ENCODE data around the gene DACH1.

Gene DACH1

GRCh38 chr13:71596116-71596515 lies 270.9 kb downstream of the DACH1 start:
- Mint-ChIP-seq H3K9me3 (no peaks in the 10 kb centered on the region), H3K4me3 (no peak overlapping the region), H3K36me3 (ENCODE audit: low read depth) (no peaks in the 10 kb centered on the region), H3K4me1 (ENCODE audit: low read depth) (peaks cover 5% of the 10 kb centered on the region), H3K27ac (no peak overlapping the region), H3K27me3 (no peaks in the 10 kb centered on the region)
- intact Hi-C loops (cut with micrococcal nuclease), result no loop called here

GRCh38 chr13:71593566-71593965 lies 273.4 kb downstream of the DACH1 start:
- Mint-ChIP-seq H3K27me3 (no peaks in the 10 kb centered on the region), H3K36me3 (ENCODE audit: low read depth) (no peaks in the 10 kb centered on the region), H3K4me3 (no peak overlapping the region)

GRCh38 chr13:71591374-71591773 lies 275.6 kb downstream of the DACH1 start:
- Mint-ChIP-seq H3K27me3 (no peaks in the 10 kb centered on the region), H3K4me3 (no peak overlapping the region), H3K27ac (no peak overlapping the region), H3K9me3 (no peaks in the 10 kb centered on the region), H3K4me1 (ENCODE audit: low read depth) (no peaks in the 10 kb centered on the region), H3K36me3 (ENCODE audit: low read depth) (no peaks in the 10 kb centered on the region)
- intact Hi-C loops (cut with micrococcal nuclease), result no loop called here

More at GRCh38 chr13:71593566-71593965, 273.4 kb downstream of the DACH1 start:
- H3K27ac Mint-ChIP-seq, result no peak overlapping the region
- no peaks in the 10 kb centered on the region for H3K9me3 Mint-ChIP-seq
- intact Hi-C loops (cut with micrococcal nuclease), result no loop called here
- H3K4me1 Mint-ChIP-seq (ENCODE audit: low read depth), result peaks cover 5% of the 10 kb centered on the region

GRCh38 chr13:71590654-71591148 lies 276.3 kb downstream of the DACH1 start:
- Mint-ChIP-seq H3K27me3 (no peaks in the 10 kb centered on the region), H3K27ac (no peak overlapping the region), H3K4me1 (ENCODE audit: low read depth) (no peaks in the 10 kb centered on the region), H3K4me3 (no peak overlapping the region), H3K9me3 (no peaks in the 10 kb centered on the region), H3K36me3 (ENCODE audit: low read depth) (no peaks in the 10 kb centered on the region)
- intact Hi-C loops (cut with micrococcal nuclease), result no loop called here

GRCh38 chr13:71589032-71589431 lies 278.0 kb downstream of the DACH1 start:
- Mint-ChIP-seq H3K4me3 (no peak overlapping the region), H3K4me1 (ENCODE audit: low read depth) (no peaks in the 10 kb centered on the region), H3K27ac (no peak overlapping the region), H3K36me3 (ENCODE audit: low read depth) (no peaks in the 10 kb centered on the region), H3K27me3 (no peaks in the 10 kb centered on the region), H3K9me3 (no peaks in the 10 kb centered on the region)
- intact Hi-C loops (cut with micrococcal nuclease), result no loop called here

GRCh38 chr13:71587817-71588216 lies 279.2 kb downstream of the DACH1 start:
- Mint-ChIP-seq H3K4me1 (ENCODE audit: low read depth) (no peaks in the 10 kb centered on the region), H3K27ac (no peak overlapping the region), H3K4me3 (no peak overlapping the region), H3K36me3 (ENCODE audit: low read depth) (no peaks in the 10 kb centered on the region), H3K27me3 (no peaks in the 10 kb centered on the region), H3K9me3 (no peaks in the 10 kb centered on the region)
- intact Hi-C loops (cut with micrococcal nuclease), result no loop called here

GRCh38 chr13:71587193-71587592 lies 279.8 kb downstream of the DACH1 start:
- Mint-ChIP-seq H3K9me3 (no peaks in the 10 kb centered on the region), H3K4me3 (no peak overlapping the region), H3K27me3 (no peaks in the 10 kb centered on the region), H3K27ac (no peak overlapping the region), H3K4me1 (ENCODE audit: low read depth) (no peaks in the 10 kb centered on the region), H3K36me3 (ENCODE audit: low read depth) (no peaks in the 10 kb centered on the region)
- intact Hi-C loops (cut with micrococcal nuclease), result no loop called here

GRCh38 chr13:71583581-71583980 lies 283.4 kb downstream of the DACH1 start:
- H3K4me1 Mint-ChIP-seq (ENCODE audit: low read depth), result no peaks in the 10 kb centered on the region
- H3K36me3 Mint-ChIP-seq (ENCODE audit: low read depth), result no peaks in the 10 kb centered on the region
- H3K9me3 Mint-ChIP-seq, result no peaks in the 10 kb centered on the region
- no peaks in the 10 kb centered on the region for H3K27me3 Mint-ChIP-seq
- H3K27ac Mint-ChIP-seq, result no peak overlapping the region
- H3K4me3 Mint-ChIP-seq, result no peak overlapping the region
- intact Hi-C loops (cut with micrococcal nuclease), result no loop called here

- intact Hi-C loops (cut with micrococcal nuclease), result no loop called here
- Mint-ChIP-seq H3K27me3 (no peaks in the 10 kb centered on the region), H3K27ac (no peak overlapping the region), H3K9me3 (no peaks in the 10 kb centered on the region), H3K4me1 (ENCODE audit: low read depth) (no peaks in the 10 kb centered on the region), H3K4me3 (no peak overlapping the region), H3K36me3 (ENCODE audit: low read depth) (no peaks in the 10 kb centered on the region)
These were observed 286.4 kb downstream of the DACH1 start for GRCh38 chr13:71580614-71581013.

- Mint-ChIP-seq H3K4me1 (ENCODE audit: low read depth) (no peaks in the 10 kb centered on the region), H3K4me3 (no peak overlapping the region)
- intact Hi-C loops (cut with micrococcal nuclease), result no loop called here
These were observed 289.0 kb downstream of the DACH1 start for GRCh38 chr13:71578048-71578447.

GRCh38 chr13:71577127-71577526 lies 289.9 kb downstream of the DACH1 start:
- Mint-ChIP-seq H3K27ac (no peak overlapping the region), H3K27me3 (no peaks in the 10 kb centered on the region), H3K4me1 (ENCODE audit: low read depth) (no peaks in the 10 kb centered on the region), H3K9me3 (no peaks in the 10 kb centered on the region), H3K4me3 (no peak overlapping the region), H3K36me3 (ENCODE audit: low read depth) (no peaks in the 10 kb centered on the region)
- intact Hi-C loops (cut with micrococcal nuclease), result no loop called here

More at GRCh38 chr13:71578048-71578447, 289.0 kb downstream of the DACH1 start:
- Mint-ChIP-seq H3K27ac (no peak overlapping the region), H3K27me3 (no peaks in the 10 kb centered on the region), H3K9me3 (no peaks in the 10 kb centered on the region), H3K36me3 (ENCODE audit: low read depth) (no peaks in the 10 kb centered on the region)

GRCh38 chr13:71576571-71576970 lies 290.4 kb downstream of the DACH1 start:
- intact Hi-C loops (cut with micrococcal nuclease), result no loop called here

GRCh38 chr13:71546881-71547280 lies 320.1 kb downstream of the DACH1 start:
- intact Hi-C loops (cut with micrococcal nuclease), result no loop called here
- Mint-ChIP-seq H3K4me3 (no peak overlapping the region), H3K36me3 (ENCODE audit: low read depth) (no peaks in the 10 kb centered on the region)

More at GRCh38 chr13:71576571-71576970, 290.4 kb downstream of the DACH1 start:
- H3K27me3 Mint-ChIP-seq, result no peaks in the 10 kb centered on the region
- H3K4me3 Mint-ChIP-seq, result no peak overlapping the region
- no peaks in the 10 kb centered on the region for H3K9me3 Mint-ChIP-seq
- H3K36me3 Mint-ChIP-seq (ENCODE audit: low read depth), result no peaks in the 10 kb centered on the region
- H3K27ac Mint-ChIP-seq, result no peak overlapping the region
- no peaks in the 10 kb centered on the region for H3K4me1 Mint-ChIP-seq (ENCODE audit: low read depth)

GRCh38 chr13:71540098-71540497 lies 326.9 kb downstream of the DACH1 start:
- Mint-ChIP-seq H3K27ac (no peak overlapping the region), H3K36me3 (ENCODE audit: low read depth) (no peaks in the 10 kb centered on the region), H3K4me3 (no peak overlapping the region), H3K4me1 (ENCODE audit: low read depth) (no peaks in the 10 kb centered on the region), H3K9me3 (no peaks in the 10 kb centered on the region), H3K27me3 (no peaks in the 10 kb centered on the region)
- intact Hi-C loops (cut with micrococcal nuclease), result no loop called here

More at GRCh38 chr13:71546881-71547280, 320.1 kb downstream of the DACH1 start:
- Mint-ChIP-seq H3K27ac (no peak overlapping the region), H3K9me3 (no peaks in the 10 kb centered on the region), H3K4me1 (ENCODE audit: low read depth) (no peaks in the 10 kb centered on the region), H3K27me3 (no peaks in the 10 kb centered on the region)

GRCh38 chr13:71536201-71536600 lies 330.8 kb downstream of the DACH1 start:
- H3K36me3 Mint-ChIP-seq (ENCODE audit: low read depth), result no peaks in the 10 kb centered on the region
- no peaks in the 10 kb centered on the region for H3K4me1 Mint-ChIP-seq (ENCODE audit: low read depth)
- H3K4me3 Mint-ChIP-seq, result no peak overlapping the region
- no peaks in the 10 kb centered on the region for H3K9me3 Mint-ChIP-seq
- intact Hi-C loops (cut with micrococcal nuclease), result no loop called here
- H3K27ac Mint-ChIP-seq, result no peak overlapping the region
- no peaks in the 10 kb centered on the region for H3K27me3 Mint-ChIP-seq

Measured in dendritic cell treated with granulocyte-macrophage colony-stimulating factor and Interleukin-4, amounts not matched to agents 40 ng/mL and 50 ng/mL, for 4 days (primary cell).